ENCODE data around the gene ENO4. TPM values are rescaled to one million over a fixed set of nuclear protein-coding genes. Genes with fewer than 3 reads are reported as not detected.

The ENO4 gene
- polyA plus RNA-seq, 3 donors: not detected

- Histone ChIP-seq H3K27me3 (ENCODE audit: control insufficient read depth in 2 of 2, insufficient read depth in 2 of 2, low read length in 2 of 2) (peaks cover 8 to 9% of the 10 kb centered on the region in 2 donors), H3K4me1 (ENCODE audit: control insufficient read depth in 1 of 2, insufficient read depth in 2 of 2, low read length in 2 of 2) (no peaks in the 10 kb centered on the region), H2AFZ (ENCODE audit: insufficient read depth, low read depth, low read length, poor library complexity, severe bottlenecking) (no peak overlapping the region), H3K9me3 (replicated peaks in 1 of 2; ENCODE audit: control insufficient read depth in 1 of 2, insufficient read depth in 1 of 2, low read length in 2 of 2) (no peaks in the 10 kb centered on the region), H3K9ac (ENCODE audit: insufficient read depth, low read length, poor library complexity, severe bottlenecking) (no peak overlapping the region), H3K79me2 (ENCODE audit: insufficient read depth, low read length) (no peaks in the 10 kb centered on the region), H4K20me1 (ENCODE audit: insufficient read depth, low read length) (no peaks in the 10 kb centered on the region), H3K36me3 (replicated peaks in 1 of 2; ENCODE audit: control insufficient read depth in 1 of 2, insufficient read depth in 2 of 2, low read length in 2 of 2) (no peaks in the 10 kb centered on the region), H3K4me3 (replicated peaks in 1 of 3; ENCODE audit: low read depth in 2 of 3, low read length in 3 of 3) (no peak overlapping the region), H3K27ac (ENCODE audit: low read depth in 1 of 2, low read length in 2 of 2) (no peak overlapping the region), H3K4me2 (replicated peaks; ENCODE audit: extremely low read depth, low read length, poor library complexity, severe bottlenecking) (no peak overlapping the region)
- H3K9me3 Mint-ChIP-seq: peaks cover 0 to 5% (median 0%) of the 10 kb centered on the region in 7 donors
- H3K27ac Mint-ChIP-seq: no peak overlapping the region
- no peak for DNase-seq
- H3K27me3 Mint-ChIP-seq (ENCODE audit: low read depth in 3 of 3): peaks cover 4 to 7% (median 5%) of the 10 kb centered on the region in 3 donors
- H3K4me3 Mint-ChIP-seq: no peak overlapping the region
- no peaks in the 10 kb centered on the region for H3K4me1 Mint-ChIP-seq
- TF ChIP-seq CTCF (IDR thresholded peaks at IDR 0.05): no peak
- intact Hi-C loops (cut with micrococcal nuclease): no loop called here
- no peaks in the 10 kb centered on the region for H3K36me3 Mint-ChIP-seq
- 100% methylated on average over 1 of the region's 4 CpGs for WGBS (ENCODE audit: insufficient coverage)
Measured at GRCh38 chr10:116868722-116869121, 19.4 kb downstream of the ENO4 start.

- no peaks in the 10 kb centered on the region for H3K79me2 ChIP-seq (ENCODE audit: insufficient read depth, low read length)
- WGBS (ENCODE audit: insufficient coverage): no CpG with 5 or more reads among the region's 2 CpGs
- no peaks in the 10 kb centered on the region for H3K36me3 ChIP-seq (replicated peaks in 1 of 2; ENCODE audit: control insufficient read depth in 1 of 2, insufficient read depth in 2 of 2, low read length in 2 of 2)
- no peak overlapping the region for H3K4me3 ChIP-seq (replicated peaks in 1 of 3; ENCODE audit: low read depth in 2 of 3, low read length in 3 of 3)
- no peaks in the 10 kb centered on the region for H4K20me1 ChIP-seq (ENCODE audit: insufficient read depth, low read length)
- H3K4me1 ChIP-seq (ENCODE audit: control insufficient read depth in 1 of 2, insufficient read depth in 2 of 2, low read length in 2 of 2): no peaks in the 10 kb centered on the region
- H3K27ac Mint-ChIP-seq: no peak overlapping the region
- H3K27me3 Mint-ChIP-seq (ENCODE audit: low read depth in 3 of 3): peaks cover 1 to 11% (median 9%) of the 10 kb centered on the region in 3 donors
- intact Hi-C loops (cut with micrococcal nuclease): no loop called here
- H3K4me2 ChIP-seq (replicated peaks; ENCODE audit: extremely low read depth, low read length, poor library complexity, severe bottlenecking): no peak overlapping the region
- H2AFZ ChIP-seq (ENCODE audit: insufficient read depth, low read depth, low read length, poor library complexity, severe bottlenecking): no peak overlapping the region
- no peak for TF ChIP-seq CTCF (IDR thresholded peaks at IDR 0.05)
- no peak overlapping the region for H3K4me3 Mint-ChIP-seq
- no peak overlapping the region for H3K9ac ChIP-seq (ENCODE audit: insufficient read depth, low read length, poor library complexity, severe bottlenecking)
- no peak for DNase-seq
- H3K4me1 Mint-ChIP-seq: no peaks in the 10 kb centered on the region
- no peaks in the 10 kb centered on the region for H3K36me3 Mint-ChIP-seq
- H3K27me3 ChIP-seq (ENCODE audit: control insufficient read depth in 2 of 2, insufficient read depth in 2 of 2, low read length in 2 of 2): peaks cover 9 to 10% of the 10 kb centered on the region in 2 donors
- H3K9me3 Mint-ChIP-seq: peaks cover 0 to 3% (median 0%) of the 10 kb centered on the region in 7 donors
- H3K27ac ChIP-seq (ENCODE audit: low read depth in 1 of 2, low read length in 2 of 2): no peak overlapping the region
- H3K9me3 ChIP-seq (replicated peaks in 1 of 2; ENCODE audit: control insufficient read depth in 1 of 2, insufficient read depth in 1 of 2, low read length in 2 of 2): no peaks in the 10 kb centered on the region
Measured at GRCh38 chr10:116870949-116871348, 21.6 kb downstream of the ENO4 start.
